CD4-positive, alpha-beta T cell treated with Interleukin-17A for 1 hour (primary cell): ENCODE measurements around the gene FER.
"Not testable (repeated sequence)": the region's sequence is repeated elsewhere in the genome, so short reads cannot be mapped to it uniquely, and the experiment has no call there.

ENCODE experiments used
- DNase-seq: peaks from one replicate; pipeline ENCODE4 v3.0.0-alpha.2; 2020

Gene FER

GRCh38 chr5:108747774-108748400 is at the start of gene FER:
TSS of gene FER (plus strand) at chr5:108747897. CDS start at chr5:108798183, 50,286 bp downstream.
- peak; percentile 84 for DNase-seq

GRCh38 chr5:108700388-108700787 is 47.3 kb upstream of the FER start:
- DNase-seq, result not testable (repeated sequence)

GRCh38 chr5:108700930-108701329 is 46.8 kb upstream of the FER start:
- DNase-seq, result no peak

DNA sequence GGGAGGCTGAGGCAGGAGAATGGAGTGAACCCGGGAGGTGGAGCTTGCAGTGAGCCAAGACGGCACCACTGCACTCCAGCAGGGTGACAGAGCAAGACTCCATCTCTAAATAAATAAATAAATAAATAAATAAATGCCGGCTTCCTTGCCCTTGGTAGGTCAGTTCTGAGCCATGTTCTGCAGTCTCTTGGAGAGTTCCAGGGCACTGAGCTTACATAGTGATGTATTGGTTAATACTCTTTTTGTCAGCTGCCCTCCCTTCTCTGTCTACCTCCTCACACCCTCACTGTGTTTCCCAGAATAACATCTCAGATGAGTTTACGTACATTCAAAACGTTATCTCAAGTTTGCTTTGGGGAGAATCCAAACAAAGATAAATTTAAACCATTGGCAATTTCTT is 45.2 kb upstream of the FER start:
- DNase-seq, result no peak

DNA sequence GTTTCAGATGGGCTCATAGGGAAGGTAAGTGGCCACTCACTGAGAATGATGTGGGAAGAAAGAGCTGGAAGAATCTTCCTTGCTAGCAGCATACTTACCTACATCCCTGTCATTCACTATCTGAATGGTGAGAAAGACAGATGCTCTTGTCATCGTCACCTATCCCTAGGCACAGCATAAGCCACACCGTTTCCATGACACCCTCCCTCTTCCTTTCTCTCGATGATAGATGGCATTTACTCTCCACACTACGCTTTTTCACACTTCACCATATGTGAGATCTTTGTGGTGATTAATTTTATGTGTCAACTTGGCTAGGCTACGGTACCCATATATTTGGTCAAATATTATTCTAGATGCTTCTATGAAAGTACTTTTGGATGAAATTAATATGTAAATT is 44.4 kb upstream of the FER start:
- no peak for DNase-seq

DNA sequence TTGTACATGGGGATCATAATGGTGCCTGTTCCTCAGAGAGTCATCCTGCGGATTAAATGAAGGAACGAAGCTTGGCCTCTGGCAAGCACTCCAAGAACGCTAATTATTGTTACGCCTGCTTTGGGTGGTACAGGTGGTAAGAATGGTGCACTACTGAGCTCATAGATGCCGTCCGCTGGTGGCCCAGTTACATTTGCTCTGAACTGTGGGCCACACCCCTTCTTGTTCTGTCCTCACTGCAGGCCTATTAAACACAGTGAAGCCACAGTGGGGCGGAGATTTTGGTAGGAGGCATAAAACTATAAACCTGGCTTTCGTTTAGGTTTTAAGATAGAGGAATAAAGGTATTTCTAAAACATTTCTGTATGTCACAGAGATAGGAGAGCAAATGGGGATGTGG is 40.6 kb upstream of the FER start:
- DNase-seq, result no peak

DNA sequence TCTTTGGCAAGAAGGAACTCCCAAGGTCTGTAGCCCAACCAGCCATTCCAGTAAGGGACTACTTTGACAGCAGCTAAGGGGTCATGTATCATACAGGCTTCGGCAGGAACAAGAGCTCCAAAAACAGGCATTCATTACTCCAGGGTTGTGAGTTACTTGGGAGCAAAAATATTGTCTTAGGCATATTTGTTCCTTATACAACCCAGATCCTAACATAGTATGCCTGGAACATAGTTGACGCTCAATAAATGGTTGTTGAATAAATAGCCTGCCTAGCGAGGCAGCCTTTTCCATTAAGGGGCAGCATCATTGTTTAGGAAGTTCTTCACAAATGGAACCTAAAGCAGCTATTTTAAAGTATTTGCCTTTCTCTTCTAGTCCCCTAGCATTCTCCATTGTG is 35.8 kb upstream of the FER start:
- no peak for DNase-seq

GRCh38 chr5:108715408-108715807 is 32.3 kb upstream of the FER start:
- no peak for DNase-seq

GRCh38 chr5:108720391-108720790 is 27.3 kb upstream of the FER start:
- DNase-seq, result no peak

DNA sequence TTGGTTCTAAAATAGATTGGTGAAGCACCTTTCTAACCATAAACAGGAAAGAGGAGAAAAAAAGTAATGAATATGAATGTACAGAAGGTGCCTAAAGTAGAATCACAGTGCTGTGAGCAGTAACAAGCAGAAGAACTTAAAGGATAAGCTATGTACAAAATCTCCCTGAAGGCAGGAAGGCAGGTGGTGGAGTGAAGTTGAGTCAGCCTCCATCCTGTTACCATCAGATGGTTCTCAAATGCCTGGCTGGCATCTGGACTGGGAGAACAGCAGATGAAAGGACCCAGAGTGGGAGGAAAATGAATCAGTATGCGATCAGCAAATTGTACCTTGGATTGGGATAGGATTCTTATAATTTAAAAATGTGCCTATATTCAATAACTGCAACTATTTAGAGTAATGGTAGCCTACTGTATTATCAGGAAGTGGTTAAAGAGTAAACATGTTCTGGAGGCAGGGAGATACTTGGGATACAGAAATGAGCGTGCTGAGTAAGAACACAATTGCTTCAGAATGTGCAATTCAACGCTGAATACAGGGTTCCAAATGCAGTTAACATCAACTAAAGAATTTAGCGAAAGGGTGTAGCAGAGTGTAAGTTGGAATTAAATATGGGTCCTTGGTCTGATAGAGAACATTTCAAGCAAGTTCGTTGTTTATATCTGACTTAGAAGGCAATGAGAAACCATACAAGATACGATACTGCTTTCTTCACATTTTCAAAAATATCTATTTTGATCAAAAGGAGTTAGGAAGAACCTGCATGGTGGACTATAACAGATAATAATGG is 21.1 kb upstream of the FER start:
- DNase-seq, result no peak

DNA sequence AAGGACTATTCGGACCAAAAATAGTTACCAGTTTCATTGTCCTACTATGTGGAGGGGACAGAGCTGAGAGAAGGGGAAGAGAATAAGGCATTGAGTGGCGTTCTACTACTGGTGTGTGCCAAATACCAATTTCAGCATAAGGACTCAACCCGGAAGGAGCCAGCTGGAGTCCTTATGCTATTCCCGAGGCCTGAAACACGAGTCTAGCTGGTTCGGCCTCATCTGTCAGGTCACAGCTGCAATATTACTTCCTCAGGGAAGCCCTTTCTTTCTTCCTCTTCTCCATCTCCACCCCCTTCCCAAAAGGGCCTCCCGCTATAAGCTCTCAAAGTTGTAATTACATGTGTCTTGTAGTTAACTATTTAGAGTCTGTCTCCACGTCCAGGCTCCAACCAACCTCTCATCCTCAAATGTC is 20.5 kb upstream of the FER start:
- DNase-seq, result no peak

DNA sequence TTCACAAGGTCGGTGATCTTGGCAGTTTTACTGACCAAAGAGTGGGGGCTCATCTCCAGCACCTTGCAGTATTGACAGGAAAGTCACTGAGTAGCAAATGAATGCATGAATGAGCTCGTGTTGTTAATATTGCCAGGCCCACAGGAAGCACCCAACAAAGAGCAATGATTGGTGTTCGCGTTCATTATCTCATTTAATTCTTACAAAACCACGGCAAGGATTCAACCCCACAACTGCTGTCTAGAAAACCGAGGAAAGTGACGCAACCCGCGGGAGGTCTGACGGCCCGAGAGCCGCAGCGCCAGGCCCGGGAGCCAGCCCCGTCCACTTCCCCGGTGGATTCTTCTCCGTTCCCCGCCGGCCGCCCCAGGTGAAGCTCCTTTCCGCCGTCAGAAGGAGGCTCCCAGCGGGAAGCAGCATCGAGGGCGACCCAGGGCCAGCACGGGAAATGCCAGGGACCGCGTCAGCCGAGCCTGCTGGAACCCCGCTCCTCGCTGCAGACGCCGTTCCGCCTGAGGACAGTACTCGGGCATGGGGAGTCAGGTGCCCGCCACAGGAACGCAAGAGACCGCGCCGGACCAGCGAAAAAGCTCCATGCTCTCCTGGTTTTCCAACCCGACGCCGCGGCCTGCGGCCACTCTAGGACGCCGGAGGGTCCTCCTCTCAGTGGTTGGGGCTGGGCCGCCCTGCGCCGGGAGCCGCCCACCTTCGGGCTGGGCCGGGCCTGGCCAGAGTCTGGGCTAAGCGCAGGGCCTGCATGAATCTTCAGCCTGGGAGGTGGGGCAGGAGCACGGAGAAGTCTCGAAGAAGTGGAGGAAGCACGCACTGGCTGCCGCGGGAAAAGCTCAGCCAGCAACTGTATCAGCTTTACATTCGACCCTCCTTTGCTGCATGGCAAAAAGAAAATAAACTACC is 19.8 kb upstream of the FER start:
- DNase-seq, result peak; percentile 53

DNA sequence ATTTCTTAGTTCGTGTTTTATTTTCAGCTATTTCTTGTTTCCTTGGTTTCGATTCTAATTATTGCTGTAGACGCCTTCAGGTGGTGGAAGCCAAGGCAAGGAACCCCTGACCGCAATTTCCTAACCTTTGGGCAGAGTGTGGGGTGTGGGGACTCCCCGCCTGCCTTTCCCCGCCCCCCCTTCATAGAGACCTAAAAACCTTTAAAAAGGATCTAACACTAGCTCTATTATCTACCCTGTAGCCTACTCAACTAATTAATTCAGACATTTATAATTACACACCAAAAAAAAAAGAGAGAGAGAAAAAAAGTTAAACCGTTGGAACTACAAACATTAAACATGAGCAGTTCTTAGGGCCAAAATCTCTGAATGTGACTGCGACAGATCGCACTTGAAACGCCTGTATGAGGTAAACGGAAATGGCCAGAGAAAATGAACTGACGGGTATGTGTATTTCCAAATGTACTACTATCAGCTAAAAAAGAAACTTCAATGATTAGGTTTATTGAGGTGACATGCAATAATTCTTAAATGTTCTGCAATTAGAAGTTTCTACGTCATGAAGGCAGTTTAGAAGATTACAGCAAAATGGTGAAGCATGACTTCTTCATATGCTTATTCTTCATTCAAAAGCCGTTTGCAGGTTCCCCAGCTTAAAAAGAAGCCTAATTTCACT is 19.0 kb upstream of the FER start:
- peak; percentile 76 for DNase-seq

- DNase-seq, result no peak
Observed at GRCh38 chr5:108729242-108729615, 18.5 kb upstream of the FER start.

GRCh38 chr5:108730617-108731340 is 16.9 kb upstream of the FER start:
- DNase-seq, result no peak

DNA sequence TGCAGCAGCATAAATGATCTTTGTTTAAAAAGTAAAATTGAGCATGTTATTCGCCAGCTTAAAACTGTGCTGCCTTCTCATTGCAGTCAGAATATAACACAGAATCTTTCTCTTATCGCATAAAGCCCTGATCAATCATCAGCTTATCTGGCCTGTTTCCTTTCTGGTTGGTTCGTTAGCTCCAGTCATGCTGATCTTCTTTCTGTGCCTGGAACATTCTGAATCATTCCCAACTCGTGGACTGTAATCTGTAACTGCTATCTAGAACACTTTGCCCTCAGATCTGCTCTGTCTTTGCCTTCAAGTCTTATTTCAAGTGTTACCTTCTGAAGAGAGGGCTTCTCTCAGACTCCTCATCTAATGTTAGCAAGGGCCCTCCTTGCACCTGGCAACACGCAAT is 11.9 kb upstream of the FER start:
- DNase-seq, result no peak

DNA sequence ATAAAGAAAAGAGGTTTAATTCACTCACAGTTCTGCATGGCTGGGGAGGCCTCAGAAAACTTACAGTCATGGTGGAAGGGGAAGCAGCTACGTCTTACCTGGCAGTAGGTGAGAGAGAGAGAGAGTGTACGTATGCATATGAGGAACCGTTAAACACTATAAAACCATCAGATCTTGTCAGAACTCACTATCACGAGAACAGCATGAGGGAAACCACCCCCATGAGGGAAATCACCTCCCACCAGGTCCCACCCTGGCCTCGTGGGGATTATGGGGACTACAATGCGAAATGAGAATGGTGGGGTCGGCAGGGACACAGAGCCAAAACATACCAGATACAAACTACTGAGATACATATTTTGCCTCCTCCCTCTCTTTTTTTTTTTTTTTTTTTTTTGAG is 10.8 kb upstream of the FER start:
- no peak for DNase-seq

- DNase-seq, result no peak
Observed at GRCh38 chr5:108739376-108739775, 8.3 kb upstream of the FER start.

- DNase-seq, result no peak
Observed at GRCh38 chr5:108739906-108740305, 7.8 kb upstream of the FER start.

GRCh38 chr5:108743319-108743718 is 4.4 kb upstream of the FER start:
- no peak for DNase-seq

DNA sequence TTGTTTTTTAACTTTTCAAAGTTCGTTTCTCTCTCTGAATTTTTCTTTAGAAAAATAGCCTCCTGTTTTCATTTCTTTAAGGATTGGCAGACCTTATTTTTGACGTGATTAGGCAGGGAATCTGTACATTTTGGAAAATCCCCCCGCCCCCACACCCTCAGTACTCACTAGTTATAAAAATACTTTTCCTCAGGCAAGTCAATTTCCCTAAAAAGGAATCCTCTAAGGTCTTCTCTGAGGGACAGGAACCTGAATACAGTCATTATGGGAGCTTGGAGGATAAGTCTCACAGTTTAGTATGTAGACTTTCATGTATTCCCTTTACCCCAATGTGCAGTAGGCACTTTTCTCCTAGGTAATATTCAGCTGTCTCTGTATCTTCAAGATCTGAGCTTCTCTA is 3.9 kb upstream of the FER start:
- no peak for DNase-seq

- no peak for DNase-seq
Observed at GRCh38 chr5:108747111-108747773, 455 bp upstream of the FER start.
